HG03342 (cell line): Measurements from ENCODE around the gene PIK3C2G.

Experiments
- ATAC-seq: cut with Tn5 transposase; IDR thresholded peaks from one replicate; pipeline ENCODE4 v1.9.1; 2021; ENCODE audit warnings: mild to moderate bottlenecking, moderate library complexity; ENCODE audit not compliant: unreplicated experiment

The PIK3C2G gene

GRCh38 chr12:18339633-18340032 lies 78.3 kb downstream of the PIK3C2G start:
- no peak for ATAC-seq

GRCh38 chr12:18340186-18340585 lies 78.9 kb downstream of the PIK3C2G start:
- ATAC-seq, result no peak

- ATAC-seq, result no peak
Observed at GRCh38 chr12:18340786-18341185, 79.5 kb downstream of the PIK3C2G start.

DNA sequence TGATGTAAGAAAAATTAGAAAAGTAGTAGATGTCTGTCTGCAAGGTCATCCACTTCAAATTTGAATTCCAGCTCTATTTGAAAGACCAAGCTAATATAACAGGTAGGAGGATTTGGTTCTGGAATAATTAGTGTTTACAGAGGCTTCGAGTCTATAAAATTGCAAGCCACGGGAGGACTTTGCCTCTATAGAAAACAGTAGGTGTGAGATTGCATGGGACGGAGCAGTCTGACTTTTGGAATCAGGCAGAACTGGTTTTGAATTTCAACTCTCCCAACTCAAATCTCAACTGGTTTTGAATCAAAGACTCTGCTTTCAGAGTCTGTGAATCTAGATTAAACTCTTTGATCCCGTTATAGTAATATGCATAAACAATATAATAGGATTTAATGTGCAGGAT lies 82.4 kb downstream of the PIK3C2G start:
- no peak for ATAC-seq

- ATAC-seq, result no peak
Observed at GRCh38 chr12:18345021-18345735, 83.9 kb downstream of the PIK3C2G start.

DNA sequence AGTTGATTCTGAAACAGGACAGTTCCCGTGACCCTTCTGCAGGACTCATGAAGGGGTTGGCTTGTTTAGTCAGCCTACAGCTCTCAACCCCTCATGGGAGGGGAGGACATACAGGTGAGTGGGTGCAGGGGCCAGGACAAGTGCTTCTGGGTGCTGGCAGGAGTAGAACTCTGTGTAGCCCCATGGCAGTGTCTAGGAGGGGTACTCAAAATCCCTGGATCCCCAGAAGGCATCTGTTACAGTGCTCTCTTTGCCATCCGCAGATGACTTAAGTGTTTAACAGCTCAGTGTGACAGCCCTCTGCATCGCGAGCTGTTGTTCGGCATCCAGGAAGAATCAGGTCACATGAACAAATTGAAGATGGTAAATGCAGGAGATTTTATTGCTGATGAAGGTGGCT lies 91.0 kb downstream of the PIK3C2G start:
- ATAC-seq, result no peak

- ATAC-seq, result no peak
Observed at GRCh38 chr12:18355429-18355828, 94.1 kb downstream of the PIK3C2G start.

DNA sequence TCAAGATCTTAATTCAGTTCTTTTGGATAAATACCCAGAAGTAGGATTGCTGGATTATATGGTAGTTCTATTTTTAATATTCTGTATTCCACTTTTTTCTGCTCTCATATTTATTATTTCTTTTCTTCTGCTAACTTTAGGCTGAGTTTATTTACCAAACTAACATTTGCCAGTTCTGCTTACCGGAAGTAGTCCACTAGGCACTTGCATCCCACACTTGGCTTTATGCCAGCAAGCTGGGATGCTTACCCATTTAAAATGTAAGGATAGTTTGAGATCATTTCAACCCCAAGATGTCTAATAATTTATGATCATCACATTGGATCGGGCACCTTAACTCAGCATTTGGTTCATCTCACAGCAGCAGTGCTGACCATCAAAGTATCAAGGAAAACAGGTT lies 96.8 kb downstream of the PIK3C2G start:
- no peak for ATAC-seq

DNA sequence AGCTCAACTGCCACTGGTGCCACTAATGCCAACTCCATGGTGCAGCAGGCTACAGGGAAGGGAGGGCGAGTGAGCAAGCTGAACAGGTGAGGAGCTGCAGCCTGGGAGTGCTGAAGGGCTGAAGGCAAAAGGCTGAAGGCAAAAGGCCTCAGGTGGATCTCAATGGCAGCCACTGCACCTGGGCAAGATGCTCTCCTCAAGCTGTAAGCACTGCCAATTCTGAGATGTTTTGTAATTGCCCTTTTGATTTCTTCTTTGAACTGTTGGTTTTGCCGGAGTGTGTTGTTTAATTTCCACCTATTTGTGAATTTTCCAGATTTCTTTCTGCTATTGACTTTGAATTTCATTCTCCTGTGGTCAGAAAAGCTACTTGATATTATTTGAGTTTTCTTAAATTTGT lies 97.6 kb downstream of the PIK3C2G start:
- ATAC-seq, result no peak

DNA sequence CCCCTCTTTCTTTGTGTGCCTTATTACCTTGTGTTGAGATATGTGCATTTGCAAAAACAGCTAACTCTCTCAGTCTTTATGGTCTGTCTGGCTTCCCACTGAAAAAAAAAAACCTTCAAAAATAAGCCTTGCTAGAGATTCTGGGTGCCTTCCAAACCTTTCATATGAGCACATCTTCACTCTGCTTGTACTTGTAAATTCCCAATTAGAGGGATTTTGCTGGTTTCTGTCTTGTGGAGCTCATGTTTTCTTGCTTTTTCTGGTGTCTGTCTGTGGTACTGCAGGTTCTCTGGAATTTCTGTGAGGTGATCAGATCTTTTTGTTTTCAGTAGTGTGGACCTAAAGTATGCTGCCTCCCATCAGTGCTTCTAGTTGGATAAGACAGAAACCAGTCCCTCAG lies 100.1 kb downstream of the PIK3C2G start:
- ATAC-seq, result no peak

GRCh38 chr12:18363321-18363720 lies 102.0 kb downstream of the PIK3C2G start:
- no peak for ATAC-seq

DNA sequence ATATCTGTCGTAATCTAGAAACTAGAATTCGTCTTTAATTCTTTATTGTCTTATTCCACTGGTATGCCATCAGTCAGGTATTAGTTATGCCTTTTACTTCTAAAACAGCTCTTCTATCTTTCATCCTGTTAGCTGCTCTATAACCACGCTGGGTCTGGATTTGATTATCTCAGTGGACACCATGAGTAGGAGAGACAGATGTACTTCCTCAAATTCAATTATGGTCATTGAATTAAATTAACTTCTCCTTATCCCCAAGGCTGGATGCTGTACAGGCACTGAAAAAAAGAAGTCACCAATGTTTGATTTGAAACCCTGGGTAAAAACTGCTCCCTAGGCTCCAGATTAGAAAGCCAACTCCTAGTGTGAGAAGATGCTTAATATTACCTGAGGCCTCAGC lies 107.3 kb downstream of the PIK3C2G start:
- ATAC-seq, result no peak

DNA sequence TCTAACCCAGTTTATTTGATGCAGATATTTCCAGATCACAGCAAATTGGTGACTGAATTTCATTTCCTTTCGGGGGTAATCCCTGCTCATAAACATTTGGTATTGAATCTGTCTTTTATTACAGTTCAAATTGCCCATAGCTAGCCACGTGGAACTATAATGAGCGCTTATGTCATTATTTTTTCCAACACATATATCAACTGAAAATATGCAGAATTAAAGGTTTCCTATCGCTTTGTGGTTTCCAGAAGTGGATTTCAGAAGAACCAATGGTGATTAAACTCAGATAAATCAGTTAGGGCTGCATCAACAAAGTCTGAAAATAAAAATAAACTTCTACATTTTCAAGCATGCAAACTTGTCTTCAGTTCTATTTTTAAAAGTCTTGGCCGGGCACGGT lies 111.9 kb downstream of the PIK3C2G start:
- ATAC-seq, result no peak

DNA sequence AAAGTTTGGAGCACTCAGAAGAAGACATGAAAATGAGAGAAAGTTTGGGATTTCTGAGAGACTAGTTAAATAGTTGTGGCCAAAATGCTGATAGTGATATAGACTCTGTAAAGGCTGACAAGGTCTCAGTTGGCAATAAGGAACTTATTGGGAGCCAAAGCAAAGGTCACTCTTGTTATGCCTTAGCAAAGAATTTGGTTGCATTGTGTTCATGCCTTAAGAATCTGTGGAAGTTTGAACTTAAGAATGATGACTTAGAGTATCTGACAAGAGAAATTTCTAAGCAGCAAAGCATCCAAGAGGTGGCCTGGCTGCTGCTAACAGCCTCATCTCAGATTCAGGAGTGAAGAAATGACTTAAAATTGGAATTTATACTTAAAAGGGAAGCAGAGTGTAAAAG lies 113.8 kb downstream of the PIK3C2G start:
- ATAC-seq, result no peak

- ATAC-seq, result no peak
Observed at GRCh38 chr12:18375583-18375982, 114.3 kb downstream of the PIK3C2G start.

DNA sequence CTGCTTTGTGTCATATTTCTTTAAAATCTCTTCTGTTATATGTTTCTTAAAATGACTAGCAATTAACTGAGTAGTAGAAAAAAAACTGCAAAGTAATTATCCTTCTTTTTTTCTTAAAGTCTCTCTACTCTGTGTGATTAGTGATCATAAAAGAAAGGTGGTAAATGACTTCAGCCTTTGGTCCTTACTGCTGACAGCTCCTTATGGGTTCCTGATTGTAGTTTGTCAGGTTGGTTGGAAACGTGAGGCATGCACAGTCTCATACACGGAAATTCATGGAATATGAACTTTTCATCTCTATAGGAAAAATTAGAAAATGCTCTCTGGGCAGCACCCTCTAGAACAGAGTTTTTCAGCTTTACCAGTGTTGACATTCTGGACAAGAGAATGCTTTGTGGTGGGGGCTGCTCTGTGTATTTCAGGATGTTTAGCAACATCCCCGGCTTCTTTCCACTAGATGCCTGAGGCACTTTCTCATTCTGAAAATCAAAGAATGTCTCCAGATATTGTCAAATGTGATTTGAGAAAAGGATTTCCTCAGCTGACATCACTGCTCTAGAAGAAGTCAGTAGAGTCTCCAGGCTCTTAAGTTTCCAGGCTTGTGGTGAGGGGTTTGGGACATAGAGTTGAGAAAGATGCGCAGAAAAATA lies 121.0 kb downstream of the PIK3C2G start:
- no peak for ATAC-seq

GRCh38 chr12:18383203-18383602 lies 121.9 kb downstream of the PIK3C2G start:
- no peak for ATAC-seq

- ATAC-seq, result no peak
Observed at GRCh38 chr12:18387706-18388105, 126.4 kb downstream of the PIK3C2G start.

GRCh38 chr12:18389820-18390219 lies 128.5 kb downstream of the PIK3C2G start:
- no peak for ATAC-seq

DNA sequence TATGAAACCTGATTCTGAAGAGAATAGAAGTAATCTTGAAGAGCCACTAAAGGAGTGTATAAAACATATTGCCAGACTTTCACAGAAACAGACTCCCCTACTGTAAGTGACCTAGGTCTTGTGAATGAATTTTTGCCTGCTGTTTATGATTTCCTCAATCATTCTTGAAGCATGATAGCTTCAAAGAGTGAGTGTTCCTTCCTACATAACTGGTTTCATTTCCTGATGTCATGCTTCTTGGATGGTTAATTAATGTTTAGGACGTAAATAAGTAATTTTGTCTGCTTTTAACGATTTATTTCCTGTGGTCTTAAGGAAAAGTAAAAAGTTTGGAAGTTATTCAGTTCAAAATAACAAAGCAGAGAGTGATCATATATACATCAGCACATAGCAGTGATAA lies 129.8 kb downstream of the PIK3C2G start:
- no peak for ATAC-seq

GRCh38 chr12:18394742-18395141 lies 133.4 kb downstream of the PIK3C2G start:
- no peak for ATAC-seq

- no peak for ATAC-seq
Observed at GRCh38 chr12:18400186-18400585, 138.9 kb downstream of the PIK3C2G start.
